Activated naive CD8-positive, alpha-beta T cell treated with anti-CD3 and anti-CD28 coated beads, Interleukin-2, amount 50 U/mL, for 16 hours (primary cell): ENCODE measurements around the gene SPDYE1.
"Not testable (repeated sequence)": the region's sequence is repeated elsewhere in the genome, so short reads cannot be mapped to it uniquely, and the experiment has no call there.

Experiments
- DNase-seq: peaks from one replicate; pipeline ENCODE4 v3.0.0-alpha.2; 2020; ENCODE audit warnings: low read depth, low spot score

The SPDYE1 gene

DNA sequence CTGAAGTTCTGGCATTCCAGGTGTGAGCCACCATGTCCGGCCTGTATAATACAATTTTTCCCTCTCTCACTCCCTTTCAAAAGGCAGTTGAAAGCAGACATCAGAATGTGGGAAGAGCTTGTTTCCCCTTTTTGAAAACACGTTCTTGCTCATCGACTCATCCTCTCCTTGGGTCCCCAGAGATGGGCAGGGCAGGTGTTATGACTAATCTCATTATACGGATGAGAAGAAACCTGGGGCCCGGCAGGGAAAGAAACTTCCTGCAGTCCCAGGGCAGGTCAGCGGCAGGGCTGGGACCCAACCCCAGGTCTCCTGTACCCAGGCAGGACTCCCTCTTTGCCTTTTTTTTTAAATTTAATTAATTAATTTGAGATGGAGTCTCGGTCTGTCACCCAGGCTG, 4.8 kb upstream of the SPDYE1 start:
- not testable (repeated sequence) for DNase-seq

DNA sequence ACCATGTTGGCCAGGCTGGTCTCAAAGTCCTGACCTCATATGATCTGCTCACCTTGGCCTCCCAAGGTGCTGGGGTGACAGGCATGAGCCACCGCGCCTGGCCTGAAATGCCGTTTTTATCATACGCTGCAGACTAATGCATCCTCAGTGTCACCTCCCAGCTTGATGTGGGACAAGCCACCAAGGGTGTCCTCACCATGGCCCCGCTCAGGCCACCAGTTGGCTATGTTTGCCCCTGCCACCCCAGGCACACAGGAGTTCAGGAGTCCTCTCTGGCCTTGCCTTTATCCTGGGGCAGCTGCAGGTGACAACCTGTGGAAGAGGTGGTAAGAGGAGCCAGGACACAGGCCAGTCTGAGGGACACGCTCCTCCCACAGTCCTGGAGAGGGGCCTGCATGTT, 3.0 kb upstream of the SPDYE1 start:
- not testable (repeated sequence) for DNase-seq

DNA sequence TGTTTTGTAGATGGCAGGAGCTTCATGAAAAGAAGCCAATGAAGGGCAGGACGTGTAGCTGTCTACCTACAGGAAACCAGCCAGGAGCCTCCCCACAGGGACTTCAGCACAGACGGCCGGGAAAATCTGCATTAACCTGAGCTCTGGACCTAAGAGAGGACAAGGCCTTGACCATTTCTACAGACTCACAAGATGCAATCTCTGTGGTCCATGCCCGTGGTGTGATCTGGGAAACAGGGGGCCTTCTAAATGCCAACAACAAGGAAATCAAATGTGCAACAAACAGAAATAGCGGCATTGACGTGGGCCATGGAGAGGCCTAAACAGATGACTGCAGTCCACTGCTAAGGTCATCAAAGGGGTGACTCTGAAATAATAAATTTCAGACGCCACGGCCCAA, 14.4 kb downstream of the SPDYE1 start:
- not testable (repeated sequence) for DNase-seq

DNA sequence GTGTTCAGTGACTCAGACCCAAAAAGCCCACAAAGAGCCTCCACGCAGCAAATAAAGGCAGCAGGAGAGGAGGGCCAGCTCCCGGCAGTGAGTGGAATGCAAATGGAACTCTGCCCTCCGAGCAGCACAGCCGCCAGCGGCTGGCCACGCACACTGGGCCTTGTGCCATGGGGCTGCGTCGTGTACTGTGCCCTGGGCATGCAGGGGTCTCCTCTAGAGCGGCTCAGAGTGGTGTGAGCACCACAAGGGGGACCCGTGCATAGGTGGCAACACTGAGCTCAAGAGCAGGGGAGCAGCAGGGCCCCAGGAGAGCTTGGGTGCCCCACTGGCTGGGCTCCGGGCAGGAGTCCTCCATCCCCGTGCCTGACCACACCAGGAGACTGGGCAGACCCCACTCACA, 17.4 kb downstream of the SPDYE1 start:
- not testable (repeated sequence) for DNase-seq

DNA sequence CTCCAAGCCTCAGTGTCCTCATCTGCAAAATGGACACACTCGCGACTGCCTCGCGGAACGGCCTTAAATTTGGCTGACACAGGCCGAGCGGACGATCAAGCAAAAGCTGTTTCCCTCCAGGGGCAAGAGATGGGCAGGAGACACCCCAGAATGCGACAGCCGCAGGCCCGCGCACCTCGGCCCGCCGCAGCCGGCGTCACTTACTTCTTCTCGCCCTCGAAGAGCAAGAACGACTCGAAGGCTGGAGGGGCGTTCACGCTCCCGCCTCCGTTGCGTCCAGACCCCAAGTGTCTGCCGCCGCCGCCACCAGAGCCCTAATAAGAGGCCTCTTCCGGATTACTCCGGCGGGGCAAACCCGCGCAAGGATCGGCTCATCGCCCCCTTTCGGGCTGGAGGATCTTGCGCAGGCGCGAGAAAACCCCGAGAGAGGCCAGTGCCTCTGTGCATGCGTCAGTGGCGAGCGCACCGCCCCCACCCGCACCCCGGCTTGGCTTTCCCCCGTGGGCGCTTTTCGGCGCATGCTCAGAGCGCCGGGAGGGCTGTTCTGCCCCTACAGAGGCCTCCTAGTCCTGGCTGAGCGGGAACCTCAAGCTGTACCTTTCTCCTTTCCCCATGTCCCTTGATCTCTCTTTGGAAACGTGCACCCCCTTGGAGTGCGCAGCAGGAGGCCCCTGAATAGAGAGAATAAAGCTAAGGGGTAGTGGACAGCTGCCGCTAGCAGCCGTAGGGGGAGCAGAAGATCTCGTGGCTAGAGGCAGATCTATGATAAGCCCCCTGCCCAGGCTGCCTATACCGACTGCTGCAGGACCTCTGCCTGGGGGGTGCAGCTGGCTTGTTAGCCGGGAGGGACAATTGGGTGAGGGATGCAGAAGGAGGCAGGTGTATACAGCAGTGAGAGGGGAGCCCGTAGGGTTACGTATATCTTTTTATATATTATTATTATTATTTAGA, 21.4 kb downstream of the SPDYE1 start:
- DNase-seq: peak; percentile 100

DNA sequence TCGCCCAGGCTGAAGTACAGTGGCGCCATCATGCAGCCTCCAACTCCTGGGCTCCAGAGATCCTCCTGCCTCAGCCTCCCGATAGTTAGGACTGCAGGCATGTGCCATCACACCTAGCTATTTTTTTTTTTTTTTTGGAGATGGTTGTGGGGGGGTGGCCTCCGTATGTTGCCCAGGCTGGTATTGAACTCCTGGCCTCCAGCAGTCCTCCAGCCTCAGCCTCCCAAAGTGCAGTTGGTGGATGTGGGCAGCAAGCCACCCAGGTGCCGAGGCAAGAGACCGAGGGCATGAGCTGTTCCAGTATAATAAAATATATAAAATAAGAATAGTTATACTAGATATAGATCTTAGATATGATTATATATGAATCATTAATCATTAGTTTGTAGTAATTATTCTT, 22.1 kb downstream of the SPDYE1 start:
- not testable (repeated sequence) for DNase-seq

DNA sequence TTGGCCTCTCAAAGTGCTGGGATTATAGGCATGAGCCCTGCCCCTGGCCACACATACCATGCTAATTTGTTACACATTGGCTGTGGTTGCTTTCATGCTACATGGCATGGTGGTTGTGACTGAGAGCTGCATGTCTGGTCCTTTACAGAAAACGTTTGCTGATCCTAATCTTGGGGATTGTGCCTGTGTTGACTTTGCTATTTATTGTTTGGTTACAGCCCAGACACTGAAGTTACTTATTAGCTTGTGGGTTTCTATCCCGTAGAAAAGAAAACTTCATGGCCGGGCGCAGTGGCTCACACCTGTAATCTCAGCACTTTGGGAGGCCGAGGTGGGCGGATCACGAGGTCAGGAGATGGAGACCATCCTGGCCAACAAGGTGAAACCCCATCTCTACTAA, 24.4 kb downstream of the SPDYE1 start:
- not testable (repeated sequence) for DNase-seq

DNA sequence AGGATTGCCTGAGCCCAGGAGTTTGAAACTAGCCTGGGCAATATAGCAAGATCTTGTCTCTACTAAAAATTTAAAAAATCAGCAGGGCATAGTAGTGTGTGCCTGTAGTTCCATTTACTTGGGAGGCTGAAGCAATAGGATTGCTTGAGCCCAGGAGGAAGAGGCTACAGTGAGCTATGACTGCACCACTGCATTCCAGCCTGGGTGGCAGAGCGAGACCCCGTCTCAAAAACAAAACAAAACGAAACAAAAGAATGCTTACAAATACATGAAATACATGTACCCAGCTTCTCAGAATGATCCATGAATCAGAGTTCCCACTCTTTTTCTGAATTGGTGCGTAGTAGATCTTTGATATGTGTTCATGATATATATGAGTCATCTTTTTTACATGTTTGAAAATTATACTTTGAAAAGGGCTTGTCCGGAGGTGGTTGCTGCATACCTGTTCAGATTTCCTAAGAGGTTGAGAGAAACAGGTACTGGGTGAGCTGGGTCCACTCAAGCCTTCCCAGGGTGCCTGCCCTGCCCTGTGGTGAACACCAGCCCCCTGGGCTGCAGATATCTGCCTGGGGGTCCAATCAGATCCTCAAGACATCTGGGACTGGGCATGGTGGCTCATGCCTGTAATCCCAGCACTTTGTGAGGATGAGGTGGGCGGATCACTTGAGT, 25.2 kb downstream of the SPDYE1 start:
- DNase-seq: not testable (repeated sequence)

DNA sequence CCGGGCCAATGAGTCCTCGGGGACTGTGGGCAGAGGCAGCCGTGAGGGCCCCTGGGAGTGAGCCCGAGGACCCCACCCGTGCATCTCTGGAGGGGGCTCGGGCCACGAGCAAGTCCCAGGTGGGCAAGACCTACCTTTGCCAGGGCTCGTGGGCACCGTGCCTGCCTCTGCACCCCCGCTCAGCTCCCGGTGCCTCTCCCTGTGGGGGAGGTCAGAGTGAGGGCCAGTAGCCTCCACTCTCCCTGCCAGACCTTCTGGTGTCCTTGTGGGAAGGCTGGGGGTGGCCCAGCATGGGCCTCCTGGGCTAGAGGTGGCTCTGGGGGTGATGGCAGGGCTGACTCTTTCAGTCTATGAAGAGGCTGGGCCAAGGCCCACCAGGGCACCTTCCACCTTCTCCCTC, 31.7 kb downstream of the SPDYE1 start:
- DNase-seq: not testable (repeated sequence)

DNA sequence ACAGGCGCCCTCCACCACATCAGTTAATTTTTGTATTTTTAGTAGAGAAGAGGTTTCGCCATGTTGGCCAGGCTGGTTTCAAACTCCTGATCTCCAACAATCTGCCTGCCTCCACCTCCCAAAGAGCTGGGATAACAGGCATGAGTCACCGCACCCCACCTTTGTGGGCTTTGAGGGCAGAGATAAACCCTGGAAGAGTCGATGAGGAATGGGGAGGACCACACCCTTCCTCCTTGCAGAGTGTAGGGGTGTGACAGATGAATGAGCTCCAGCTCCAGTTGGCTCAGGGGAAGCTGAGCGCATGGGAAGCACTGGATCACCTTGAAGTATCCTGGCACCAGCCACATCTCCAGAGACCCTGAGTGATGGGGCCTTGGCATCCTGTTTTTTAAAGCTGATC, 32.3 kb downstream of the SPDYE1 start:
- not testable (repeated sequence) for DNase-seq

DNA sequence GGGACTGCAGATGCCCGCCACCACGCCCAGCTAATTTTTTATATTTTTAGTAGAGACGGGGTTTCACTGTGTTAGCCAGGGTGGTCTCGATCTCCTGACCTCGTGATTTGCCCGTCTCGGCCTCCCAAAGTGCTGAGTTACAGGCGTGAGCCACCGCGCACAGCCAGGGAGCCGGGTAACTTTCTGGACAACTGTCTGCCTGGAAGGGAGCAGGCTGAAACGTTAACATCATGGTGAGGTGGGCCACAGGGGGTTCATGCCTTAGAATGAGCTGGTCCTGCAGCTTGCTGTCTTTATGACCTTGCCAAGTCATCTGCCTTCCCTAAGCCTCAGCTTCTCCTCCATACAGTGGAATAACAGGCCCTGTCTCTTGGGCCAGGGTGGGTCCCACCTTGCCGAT, 33.6 kb downstream of the SPDYE1 start:
- DNase-seq: not testable (repeated sequence)

DNA sequence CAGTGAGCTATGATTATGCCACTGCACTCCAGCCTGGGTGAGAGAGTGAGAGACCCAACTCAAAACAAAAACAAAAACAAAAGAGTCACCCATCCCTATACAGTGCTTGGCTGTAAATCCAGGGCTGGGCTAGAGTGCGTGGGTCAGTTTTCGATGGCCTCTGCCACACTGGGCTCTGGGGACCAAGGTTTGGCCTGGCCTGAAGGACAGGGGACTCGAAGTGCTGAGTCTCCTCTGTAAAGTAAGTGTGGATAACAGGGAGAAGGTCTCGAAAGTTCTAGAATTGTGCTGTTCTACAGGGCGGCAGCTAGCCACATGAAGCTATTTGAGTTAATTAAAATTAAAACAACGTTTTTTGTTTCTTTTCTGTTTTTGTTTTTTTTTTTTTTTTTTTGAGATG, 34.3 kb downstream of the SPDYE1 start:
- not testable (repeated sequence) for DNase-seq

DNA sequence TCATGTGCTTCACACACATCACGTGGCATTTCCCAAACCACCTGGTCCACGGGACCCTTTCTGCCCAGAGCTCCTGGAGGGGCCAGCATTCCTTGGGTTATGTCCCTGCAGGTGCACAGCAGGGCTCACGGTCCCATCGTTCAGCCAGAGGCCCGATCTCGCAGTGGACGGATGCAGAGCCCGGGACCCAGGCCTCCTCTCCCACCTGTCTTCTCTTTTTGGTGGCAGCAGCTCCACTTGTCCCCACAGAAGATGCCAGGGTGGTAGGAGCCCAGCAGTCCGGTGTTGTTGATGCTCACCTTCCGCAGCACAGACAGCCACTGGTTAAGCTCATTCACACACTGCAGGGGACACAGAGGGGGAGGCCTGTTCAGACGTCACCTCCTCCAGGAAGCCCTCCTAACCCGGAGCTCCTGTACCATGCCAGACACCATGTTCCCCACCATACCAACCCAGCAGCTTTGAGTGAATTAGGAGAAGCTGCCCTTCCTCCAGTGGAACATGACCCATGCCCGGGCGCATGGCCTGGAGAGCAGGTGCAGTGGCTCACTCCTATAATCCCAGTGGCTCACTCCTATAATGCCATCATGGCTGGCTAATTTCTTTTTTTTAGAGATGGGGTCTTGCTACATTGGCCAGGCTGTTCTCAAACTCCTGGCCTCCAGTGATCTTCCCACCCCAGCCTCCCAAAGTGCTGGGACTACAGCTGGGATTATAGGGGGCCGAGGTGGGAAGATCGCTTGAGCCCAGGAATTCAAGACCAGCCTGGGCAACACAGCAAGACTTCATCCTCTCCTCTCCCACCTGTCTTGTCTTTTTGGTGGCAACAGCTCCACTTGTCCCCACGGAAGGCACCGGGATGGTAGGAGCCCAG, 36.5 kb downstream of the SPDYE1 start:
- not testable (repeated sequence) for DNase-seq

DNA sequence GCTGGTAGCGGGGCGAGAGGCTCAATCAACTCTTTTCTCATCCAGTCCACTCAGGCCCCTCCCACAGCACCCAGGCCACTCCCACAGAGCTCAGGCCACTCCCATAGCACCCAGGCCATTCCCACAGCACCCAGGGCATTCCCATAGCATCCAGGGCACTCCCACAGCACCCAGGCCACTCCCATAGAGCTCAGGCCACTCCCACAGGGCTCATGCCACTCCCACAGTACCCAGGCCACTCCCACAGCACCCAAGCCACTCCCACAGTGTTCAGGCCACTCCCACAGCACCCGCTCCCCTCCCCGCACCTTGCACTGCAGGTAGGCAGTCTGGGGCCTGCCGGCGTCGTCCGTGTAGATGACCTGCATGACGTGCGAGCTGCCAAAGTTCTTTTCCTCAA, 38.7 kb downstream of the SPDYE1 start:
- DNase-seq: not testable (repeated sequence)

DNA sequence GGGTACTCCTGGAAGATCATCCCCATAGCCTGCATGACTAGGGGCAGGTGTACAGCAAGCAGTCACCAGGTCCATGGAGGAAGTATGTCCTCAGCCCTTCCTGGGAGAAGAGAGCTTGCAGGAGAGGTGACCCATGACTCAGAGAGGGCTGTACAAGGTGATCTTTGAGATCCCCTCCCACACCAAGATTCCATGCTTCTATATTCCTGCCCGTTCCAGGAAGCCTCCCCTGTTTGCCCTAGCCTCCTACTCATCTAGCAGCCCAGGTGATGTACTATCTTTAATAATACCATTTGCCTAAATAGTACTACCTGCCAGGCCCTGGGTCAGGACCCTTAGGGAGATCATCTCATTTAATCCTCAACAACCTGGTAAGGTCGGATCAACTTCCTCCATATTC, 40.3 kb downstream of the SPDYE1 start:
- not testable (repeated sequence) for DNase-seq

DNA sequence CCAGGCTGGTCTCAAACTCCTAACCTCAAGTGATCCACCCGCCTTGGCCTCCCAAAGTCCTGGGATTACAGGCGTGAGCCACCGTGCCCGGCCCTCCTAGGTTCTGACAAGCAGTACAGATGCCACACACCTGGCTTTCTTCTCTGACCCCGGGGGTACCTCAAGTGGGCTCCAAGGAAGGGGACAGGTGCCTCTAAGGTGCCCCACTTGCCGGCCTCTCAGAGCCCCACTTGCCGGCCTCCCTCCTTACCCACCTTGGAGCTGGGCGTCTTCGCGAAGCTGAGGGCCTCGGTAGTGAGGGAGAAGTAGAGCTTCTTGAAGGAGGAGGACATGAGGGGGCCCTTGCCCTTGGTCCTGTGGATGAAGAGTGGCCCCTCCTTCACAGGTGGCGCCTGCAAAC, 40.9 kb downstream of the SPDYE1 start:
- DNase-seq: not testable (repeated sequence)

DNA sequence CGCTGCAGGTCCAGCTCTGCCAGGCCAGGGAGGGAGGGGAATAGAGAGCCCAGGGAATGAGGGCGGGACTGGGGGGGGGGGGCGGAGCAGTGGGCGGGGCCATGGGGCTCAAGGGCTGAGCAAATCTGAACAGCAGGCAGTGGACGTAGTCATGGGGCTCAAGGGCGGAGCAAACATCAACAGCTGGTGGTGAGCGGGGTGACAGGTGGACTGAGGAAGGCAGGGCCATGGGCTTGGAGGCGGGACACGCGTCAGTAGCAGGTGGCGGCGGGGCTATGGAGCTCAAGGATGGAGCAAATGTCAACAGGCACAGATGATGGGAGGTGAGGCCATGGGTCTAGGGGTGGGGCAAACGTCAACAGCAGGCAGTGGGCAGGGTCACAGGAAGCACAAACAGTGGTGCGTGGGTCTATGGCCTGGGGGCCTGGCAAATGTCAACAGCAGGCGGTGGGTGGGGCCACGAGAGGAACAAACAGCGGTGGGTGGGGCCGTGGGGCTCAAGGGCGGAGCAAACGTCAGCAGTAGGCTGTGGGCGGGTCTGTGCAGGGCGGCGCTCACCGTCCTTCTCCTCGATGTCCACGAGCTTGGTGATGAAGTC, 41.4 kb downstream of the SPDYE1 start:
- peak; percentile 69 for DNase-seq

DNA sequence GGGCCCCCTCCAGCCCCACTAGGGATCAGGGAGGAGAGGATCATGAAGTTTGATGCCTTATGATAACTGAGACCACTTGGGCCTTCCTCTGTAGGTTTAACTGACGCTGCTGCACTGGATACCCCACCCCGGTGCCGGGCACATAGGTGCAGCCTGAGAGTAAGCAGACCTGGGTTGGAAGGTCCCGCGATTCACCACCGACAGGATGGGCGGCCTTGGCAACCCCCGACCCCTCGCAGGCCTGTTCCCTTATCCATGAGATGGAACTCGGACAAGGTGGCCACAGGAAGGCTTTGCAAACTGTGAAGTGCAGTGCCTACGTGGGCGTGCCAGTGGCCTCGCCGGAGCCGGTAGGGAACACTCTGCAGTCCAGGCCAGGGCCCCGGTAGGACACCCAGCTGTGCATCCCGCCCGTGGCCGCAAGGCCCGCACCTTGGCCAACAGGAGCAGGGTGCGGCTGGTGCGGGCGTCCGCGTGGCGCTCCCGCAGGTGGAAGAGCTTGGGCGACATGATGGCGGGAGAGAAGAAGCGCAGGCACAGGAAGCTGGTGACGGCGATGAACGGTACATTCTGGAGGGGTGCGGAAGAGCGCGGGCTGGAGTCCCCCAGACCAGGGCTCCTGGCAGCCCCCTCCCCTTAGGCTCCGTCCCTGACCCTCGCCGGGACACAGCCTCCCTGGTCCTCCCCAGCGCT, 42.2 kb downstream of the SPDYE1 start:
- not testable (repeated sequence) for DNase-seq

DNA sequence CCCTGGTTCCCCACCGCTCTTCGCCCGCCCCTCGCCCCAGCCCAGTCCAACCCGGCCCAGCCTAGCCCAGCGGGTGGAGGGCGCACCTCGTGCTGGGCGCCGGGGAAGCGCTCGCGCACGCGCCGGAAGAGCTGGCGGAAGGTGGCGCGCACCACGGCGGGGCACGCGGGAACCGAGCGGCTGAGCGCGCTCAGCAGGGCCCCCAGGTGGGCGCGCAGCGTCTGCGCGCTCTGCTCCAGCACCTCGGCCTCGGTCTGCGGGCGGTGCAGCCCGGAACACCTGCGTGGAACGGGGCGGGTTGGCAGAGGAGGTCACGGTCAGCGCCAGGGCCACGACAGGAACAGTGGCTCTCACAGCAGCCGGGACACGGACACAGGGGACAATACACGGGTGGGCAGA, 42.8 kb downstream of the SPDYE1 start:
- DNase-seq: peak; percentile 42

DNA sequence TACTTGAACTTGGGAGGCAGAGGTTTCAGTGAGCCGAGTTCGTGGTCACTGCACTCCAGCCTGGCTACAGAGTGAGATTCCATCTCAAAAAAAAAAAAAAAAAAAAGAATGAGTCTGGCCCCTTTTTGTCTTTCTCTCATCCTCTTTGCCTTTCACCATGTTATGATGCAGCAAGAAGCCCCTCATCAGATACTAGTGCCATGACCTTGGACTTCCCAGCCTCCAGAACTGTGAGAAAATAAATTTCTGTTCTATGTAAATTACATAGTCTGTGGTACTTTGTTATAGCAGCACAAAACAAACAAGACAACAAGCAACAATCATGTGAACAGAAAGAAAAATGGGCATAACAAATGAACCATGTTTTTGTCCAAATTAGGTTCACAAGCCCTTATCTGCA, 44.5 kb downstream of the SPDYE1 start:
- no peak for DNase-seq

DNA sequence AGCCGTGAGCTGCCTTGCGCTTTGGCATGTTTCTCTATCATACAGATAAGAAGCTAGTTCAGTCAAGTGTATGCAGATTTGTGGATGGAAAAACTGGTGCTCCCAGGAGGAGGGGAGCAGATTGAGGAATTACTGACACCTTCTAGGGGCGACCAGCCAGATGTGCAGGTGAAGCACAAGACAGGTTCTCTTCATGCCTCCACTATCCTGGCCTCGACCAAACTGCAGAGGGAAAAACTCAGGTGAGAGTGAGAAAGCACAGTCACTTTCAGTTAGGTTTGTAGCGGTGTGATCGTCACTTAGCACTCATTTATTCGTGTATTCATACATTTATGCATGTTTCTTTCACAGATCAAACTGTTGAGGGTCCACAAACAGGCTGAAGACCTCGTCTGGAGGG, 46.2 kb downstream of the SPDYE1 start:
- no peak for DNase-seq
